EL (cell line): ENCODE results near the gene CPVL.

Source experiments
- DNase-seq: peaks from one replicate; pipeline ENCODE4 v3.0.0-alpha.2; 2016

CPVL gene

GRCh38 chr7:29090151-29090805 is 56.1 kb downstream of the CPVL start:
- no peak for DNase-seq

GRCh38 chr7:29087840-29088170 is 58.5 kb downstream of the CPVL start:
- DNase-seq = no peak

- no peak for DNase-seq
These were observed 59.8 kb downstream of the CPVL start for GRCh38 chr7:29086545-29086944.

- DNase-seq = no peak
These were observed 61.5 kb downstream of the CPVL start for GRCh38 chr7:29084832-29085231.

GRCh38 chr7:29080803-29081202 is 65.5 kb downstream of the CPVL start:
- DNase-seq = no peak

- no peak for DNase-seq
These were observed 67.8 kb downstream of the CPVL start for GRCh38 chr7:29078311-29079260.

- DNase-seq = no peak
These were observed 68.5 kb downstream of the CPVL start for GRCh38 chr7:29077854-29078253.

- no peak for DNase-seq
These were observed 69.2 kb downstream of the CPVL start for GRCh38 chr7:29077176-29077575.

- no peak for DNase-seq
These were observed 69.7 kb downstream of the CPVL start for GRCh38 chr7:29076631-29077030.

- no peak for DNase-seq
These were observed 70.7 kb downstream of the CPVL start for GRCh38 chr7:29075606-29076005.

- DNase-seq = no peak
These were observed 75.0 kb downstream of the CPVL start for GRCh38 chr7:29071203-29071874.

GRCh38 chr7:29066641-29067040 is 79.7 kb downstream of the CPVL start:
- no peak for DNase-seq

- no peak for DNase-seq
These were observed 81.0 kb downstream of the CPVL start for GRCh38 chr7:29065181-29065857.

GRCh38 chr7:29063872-29064271 is 82.5 kb downstream of the CPVL start:
- DNase-seq = no peak

- DNase-seq = no peak
These were observed 83.1 kb downstream of the CPVL start for GRCh38 chr7:29063236-29063635.

GRCh38 chr7:29053105-29053872 is 93.0 kb downstream of the CPVL start:
- DNase-seq = no peak

GRCh38 chr7:29046978-29047377 is 99.4 kb downstream of the CPVL start:
- DNase-seq = no peak

GRCh38 chr7:29045258-29046086 is 100.9 kb downstream of the CPVL start:
- DNase-seq = no peak

- DNase-seq = no peak
These were observed 101.8 kb downstream of the CPVL start for GRCh38 chr7:29044554-29044953.

GRCh38 chr7:29043576-29043975 is 102.8 kb downstream of the CPVL start:
- DNase-seq = no peak

GRCh38 chr7:29042824-29043231 is 103.5 kb downstream of the CPVL start:
- DNase-seq = no peak
